NCI-H460 (cell line): ENCODE measurements around the gene TBC1D22A. TPM values are rescaled to one million over a fixed set of nuclear protein-coding genes. Genes with fewer than 3 reads are reported as not detected.

Experiments used
- DNase-seq: peaks from one replicate; pipeline ENCODE4 v3.0.0-alpha.2; 2016; ENCODE audit warnings: low read depth; ENCODE audit errors: extremely low read depth
- total RNA-seq: library from RNA; depleted of rRNA; stranded (reverse); fragments of >200 nt; shearing (Covaris generic); gene quantifications from 2 replicates; pipeline ENCODE4 v1.2.3, GENCODE V29; 2014

Gene TBC1D22A
- total RNA-seq, 1 experiment from 2014 or later, result 8.7 TPM

DNA sequence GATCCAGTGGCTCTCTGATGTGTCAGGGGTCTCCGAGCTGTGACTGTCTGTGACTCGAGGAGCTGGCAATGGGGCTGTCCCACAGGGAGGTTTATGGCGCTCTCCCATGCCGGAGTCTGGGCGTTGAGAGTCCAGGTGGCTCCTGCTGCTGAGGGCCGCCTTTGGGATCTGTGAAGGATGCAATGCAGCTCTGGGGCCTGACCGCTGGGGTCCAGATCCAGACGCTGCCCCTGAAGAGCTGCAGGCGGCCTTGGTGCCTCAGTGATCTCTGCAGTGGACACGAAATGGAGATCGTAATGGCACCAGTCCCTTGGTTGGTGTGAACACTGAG is 155.3 kb downstream of the TBC1D22A start:
- DNase-seq, result no peak

DNA sequence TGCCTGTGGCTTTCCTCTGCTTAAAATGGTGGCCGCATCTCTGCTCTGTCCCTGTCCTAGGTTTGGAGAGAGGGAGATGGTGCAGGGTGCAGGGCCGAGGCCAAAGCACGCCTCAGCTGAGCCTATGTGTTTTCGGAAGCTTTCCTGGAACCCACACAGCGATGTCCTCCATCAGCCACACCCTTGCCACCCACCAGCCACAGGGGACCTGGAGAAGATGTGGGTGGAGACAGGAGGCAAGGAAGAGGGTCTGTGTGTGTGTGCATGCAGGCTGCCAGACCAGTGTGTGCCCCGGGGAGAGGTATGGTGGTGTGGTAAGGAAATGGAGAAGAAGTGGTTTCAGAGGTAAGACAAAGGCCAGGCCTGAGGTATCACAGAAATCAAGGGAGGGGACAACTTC is 155.7 kb downstream of the TBC1D22A start:
- DNase-seq, result no peak

DNA sequence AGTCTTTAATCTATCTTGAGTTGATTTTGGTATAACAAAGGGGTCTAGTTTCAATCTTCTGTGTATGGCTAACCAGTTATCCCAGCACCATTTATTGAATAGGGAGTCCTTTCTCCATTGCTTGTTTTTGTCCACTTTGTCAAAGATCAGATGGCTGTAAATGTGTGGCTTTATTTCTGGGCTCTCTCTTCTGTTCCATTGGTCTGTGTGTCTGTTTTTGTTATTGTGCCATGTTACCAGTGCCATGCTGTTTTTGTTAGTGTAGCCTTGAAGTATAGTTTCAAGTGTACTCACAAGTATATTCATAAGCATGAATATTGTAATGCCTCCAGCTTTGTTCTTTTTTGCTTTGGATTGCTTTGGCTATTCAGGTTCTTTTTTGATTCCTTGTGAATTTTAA is 159.6 kb downstream of the TBC1D22A start:
- no peak for DNase-seq

GRCh38 chr22:46923394-46923793 is 160.9 kb downstream of the TBC1D22A start:
- DNase-seq, result no peak

DNA sequence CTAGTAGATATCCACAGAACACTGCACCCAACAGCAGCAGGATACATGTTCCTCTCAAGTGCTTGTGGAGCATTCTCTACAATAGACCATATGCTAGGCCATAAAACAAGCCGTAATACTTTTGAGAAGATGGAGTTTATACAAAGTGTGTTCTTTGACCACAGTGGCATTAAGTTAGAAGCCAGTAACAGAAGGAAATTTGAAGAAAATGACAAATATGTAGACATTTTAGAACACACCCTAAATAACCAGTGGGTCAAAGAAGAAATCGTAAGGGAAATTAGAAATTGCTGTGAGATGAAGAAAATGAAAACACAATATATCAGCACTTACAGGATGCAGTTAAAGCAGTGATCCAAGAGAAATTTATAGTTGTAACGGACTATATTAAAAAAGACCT is 163.4 kb downstream of the TBC1D22A start:
- no peak for DNase-seq

DNA sequence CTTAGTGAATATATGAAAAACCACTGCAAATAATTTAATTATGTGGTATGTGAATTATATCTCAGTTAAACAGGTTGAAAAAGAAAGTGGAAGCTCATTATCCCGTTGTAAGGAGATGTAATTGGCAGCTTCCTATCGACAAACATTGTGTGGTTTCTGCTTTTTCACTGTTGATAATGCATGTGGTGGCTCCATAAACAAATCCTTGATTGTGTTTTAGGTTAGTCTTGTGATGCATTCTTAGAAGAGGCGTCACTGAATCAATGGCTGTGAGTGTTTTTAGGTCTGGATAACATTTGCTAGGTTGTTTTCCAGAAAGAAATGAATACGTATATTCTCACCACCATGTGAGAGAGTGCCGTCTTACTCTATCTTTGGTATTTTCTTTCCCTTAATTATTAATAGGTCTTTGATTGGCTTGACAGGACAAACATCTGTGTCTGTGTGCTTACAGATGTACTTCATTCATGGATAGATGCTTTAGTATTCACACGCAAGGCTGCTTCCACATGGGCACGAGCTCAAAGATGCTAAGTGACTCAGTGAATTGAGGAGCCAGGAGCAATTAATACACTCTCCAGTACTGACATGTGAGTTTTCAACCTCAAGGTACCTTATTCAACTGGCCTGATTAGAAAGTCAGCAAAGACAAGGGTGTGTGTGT is 166.7 kb downstream of the TBC1D22A start:
- DNase-seq, result no peak

DNA sequence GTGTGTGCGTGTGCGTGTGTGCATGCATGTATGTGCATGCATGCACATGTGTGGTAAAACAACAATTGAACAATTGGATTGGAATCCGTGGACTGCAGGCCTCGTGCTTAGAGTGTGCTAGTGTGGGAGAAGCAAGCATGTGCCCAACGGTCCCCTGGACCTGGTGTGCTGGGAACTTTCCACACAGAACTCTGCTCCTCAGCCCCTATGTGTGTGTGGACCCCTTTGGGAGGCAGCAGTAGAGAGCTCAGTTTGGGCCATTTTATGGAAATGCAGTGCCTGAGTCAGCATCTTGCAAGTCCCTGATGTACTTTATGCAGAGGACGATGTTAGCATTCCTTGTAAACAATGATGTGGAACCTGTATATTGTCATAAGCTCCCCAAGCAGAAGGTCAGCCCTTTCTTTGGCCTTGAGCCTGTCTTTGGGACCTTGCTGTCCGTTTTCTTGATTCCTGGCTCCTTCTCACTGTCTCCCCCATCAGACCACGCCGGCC is 167.3 kb downstream of the TBC1D22A start:
- DNase-seq, result no peak

GRCh38 chr22:46931414-46931813 is 169.0 kb downstream of the TBC1D22A start:
- no peak for DNase-seq

- no peak for DNase-seq
Measured at GRCh38 chr22:46931881-46932280, 169.4 kb downstream of the TBC1D22A start.

DNA sequence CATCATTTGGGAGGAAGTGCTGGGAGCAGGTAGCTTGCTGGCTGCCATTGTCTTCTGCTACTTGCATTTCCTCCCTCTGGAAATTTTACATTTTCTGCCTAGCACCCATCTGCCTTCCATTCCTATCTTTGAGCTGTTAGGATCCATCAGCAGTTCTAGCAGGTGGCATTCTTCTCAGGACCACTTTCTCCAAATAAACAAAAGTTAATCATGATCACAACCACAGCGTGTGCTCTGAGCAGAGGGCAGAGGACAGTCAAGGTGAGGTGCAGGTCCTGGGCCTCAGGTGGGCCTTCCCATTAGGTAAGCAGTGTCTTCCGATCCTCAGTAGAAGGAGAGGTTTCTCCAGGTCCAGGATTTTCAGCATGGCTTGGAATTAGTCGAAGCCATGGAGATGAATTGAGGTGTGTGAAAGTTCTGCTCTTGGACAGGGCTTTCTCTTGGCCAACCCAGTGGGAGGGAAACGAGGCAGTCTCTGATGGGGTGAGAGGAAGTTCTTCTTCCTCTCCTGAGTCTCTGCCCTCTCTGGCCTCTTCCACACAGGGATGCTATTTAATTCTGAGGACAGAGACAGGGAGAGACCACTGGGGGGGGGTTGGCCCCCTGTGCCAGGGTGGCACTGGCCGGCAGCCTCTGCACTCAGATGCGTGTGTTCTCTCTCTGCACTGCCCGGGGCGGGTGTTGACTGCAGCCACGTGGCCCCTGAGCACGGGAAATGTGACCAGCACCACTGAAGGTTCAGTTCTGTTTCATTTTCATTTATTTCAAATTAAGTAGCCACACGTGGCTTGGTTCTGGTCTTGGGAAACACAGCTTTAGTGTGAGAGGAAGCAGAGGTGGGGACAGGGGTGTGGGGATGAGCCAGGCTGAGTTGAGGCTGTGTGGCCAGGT is 170.8 kb downstream of the TBC1D22A start:
- DNase-seq, result no peak

GRCh38 chr22:46934172-46934745 is 171.8 kb downstream of the TBC1D22A start:
- no peak for DNase-seq

DNA sequence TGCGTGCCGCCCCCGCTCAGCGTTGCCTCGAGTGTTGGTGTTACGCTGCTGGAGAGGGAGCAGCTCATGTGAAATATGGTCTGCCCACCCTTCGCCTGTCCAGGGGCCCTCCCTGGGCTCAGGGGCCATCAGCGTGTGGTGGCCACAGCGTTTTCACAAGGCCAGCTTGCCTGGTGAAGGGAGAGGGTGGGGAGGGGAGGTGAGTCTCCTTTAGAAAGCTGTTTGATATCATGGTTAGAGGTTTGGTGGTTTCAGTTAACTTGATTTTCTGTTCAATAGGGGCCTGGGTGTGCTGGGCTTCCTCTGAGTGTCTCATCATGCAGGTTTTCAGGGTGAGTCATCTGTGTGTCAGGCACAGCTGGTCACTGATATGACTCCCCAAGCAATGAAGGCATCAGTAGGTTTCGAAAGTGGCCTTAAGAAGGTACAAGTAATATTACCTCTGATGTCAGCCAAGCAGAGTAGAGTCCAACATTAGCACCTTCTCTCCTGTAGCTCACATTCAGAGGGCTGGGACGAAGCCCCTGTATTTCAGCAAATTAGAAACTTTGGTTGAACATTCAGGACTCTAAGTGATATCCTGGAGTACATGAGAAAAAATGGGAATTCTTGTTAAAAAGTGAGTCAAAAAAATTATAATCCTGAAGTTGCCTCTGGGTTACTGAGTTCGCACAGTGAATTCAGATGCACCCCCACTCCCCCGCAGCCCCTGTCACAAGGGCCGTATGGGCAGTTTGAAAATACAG is 172.5 kb downstream of the TBC1D22A start:
- peak; percentile 29 for DNase-seq

GRCh38 chr22:46935506-46936377 is 173.3 kb downstream of the TBC1D22A start:
- DNase-seq, result no peak

DNA sequence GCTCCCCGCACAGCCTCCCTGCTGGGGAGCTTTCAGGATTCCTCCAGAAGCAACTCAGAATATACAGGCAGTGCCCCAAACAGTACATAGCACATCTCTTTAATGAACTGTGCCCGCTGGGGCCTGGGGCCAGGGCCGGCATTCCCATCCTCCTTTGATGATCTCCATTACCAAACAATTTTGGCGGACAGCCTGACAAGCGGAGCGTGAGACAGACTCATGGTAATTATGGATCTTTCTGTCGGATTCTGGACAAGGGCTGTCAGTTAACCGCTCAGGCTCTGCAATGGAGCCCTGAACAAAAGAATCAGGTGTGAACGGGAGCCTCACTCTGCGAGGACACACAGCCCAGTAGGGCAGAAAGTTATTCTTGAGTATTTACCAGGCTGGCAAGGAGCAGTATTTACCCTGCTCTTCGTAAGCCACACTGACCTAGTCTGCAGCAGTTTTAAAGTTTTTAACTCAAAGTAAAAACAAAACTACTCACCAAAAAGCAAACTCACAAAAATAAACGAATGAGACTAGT is 174.0 kb downstream of the TBC1D22A start:
- no peak for DNase-seq

GRCh38 chr22:46937185-46937584 is 174.7 kb downstream of the TBC1D22A start:
- no peak for DNase-seq

- no peak for DNase-seq
Measured at GRCh38 chr22:46937939-46938338, 175.5 kb downstream of the TBC1D22A start.

DNA sequence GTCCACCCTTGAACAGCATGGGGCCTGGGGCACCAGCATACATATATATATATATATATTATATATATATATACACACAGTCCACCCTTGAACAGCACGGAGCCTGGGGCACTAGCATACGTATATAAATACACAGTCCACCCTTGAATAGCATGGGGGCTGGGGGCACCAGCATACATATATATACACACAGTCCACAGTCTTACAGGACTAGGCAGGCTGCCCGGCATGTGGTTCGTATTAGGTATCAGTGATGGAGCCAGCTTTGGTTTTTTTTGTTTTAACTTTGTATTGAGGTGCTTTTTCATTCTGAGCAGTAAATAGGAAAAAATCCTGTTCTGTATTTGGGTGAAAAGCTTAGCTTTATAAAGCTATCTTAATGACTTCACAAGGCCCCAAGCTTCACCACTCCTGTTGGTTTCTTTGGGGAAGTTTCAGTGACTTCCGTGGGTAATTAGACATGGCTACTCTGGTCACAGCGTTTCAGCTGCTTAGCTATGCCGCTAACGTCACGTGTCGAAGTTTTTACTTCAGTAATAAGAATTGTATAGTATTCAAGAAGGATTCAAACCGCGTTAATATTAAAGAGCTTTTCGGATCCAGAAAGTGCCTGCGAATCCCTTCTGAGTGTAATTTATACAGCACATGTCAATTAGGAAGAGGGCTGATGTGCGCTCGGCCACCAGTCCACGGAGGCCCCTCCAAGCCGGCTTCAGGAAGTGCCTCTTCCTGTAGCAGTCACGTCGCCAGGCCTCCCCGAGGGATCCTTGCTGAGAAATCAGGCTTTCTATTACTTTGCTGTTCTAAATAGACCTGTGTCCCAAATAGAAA is 179.7 kb downstream of the TBC1D22A start:
- no peak for DNase-seq

- no peak for DNase-seq
Measured at GRCh38 chr22:46942799-46943785, 180.6 kb downstream of the TBC1D22A start.
